GM12878 (cell line): ENCODE results near the gene NRG2. TPM values are rescaled to one million over a fixed set of nuclear protein-coding genes. Genes with fewer than 3 reads are reported as not detected.

Experiments
- ATAC-seq: fragments of 200-7000 bp; cut with Tn5 transposase; 3 replicates; pipeline ENCODE4 v1.9.1; 2020; ENCODE audit warnings: mild to moderate bottlenecking, moderate library complexity
- Bru-seq: library from RNA; stranded (reverse); fragments of 400-500 nt; gene quantifications from one replicate; lab custom pipeline; 2021; lab: Mats Ljungman, UMichigan
- BruChase-seq, 2 experiments: library from RNA; stranded (reverse); fragments of 400-500 nt; gene quantifications; one replicate each; lab custom pipeline; 2021; lab: Mats Ljungman, UMichigan
- BruUV-seq: library from RNA; stranded (reverse); fragments of 400-500 nt; replicated peaks from 2 replicates; lab custom pipeline; 2021; lab: Mats Ljungman, UMichigan
- CTCF ChIA-PET: fragments of 300-600 bp; sonication (Branson Sonifier 250); formaldehyde crosslinking; extraction: SDS; loops from one replicate; lab custom pipeline; 2021; ENCODE audit warnings: inconsistent platforms; lab: Yijun Ruan, JAX
- POLR2A ChIA-PET: fragments of 350-600 bp; formaldehyde crosslinking; extraction: SDS; loops from one replicate; lab custom pipeline; 2021; ENCODE audit warnings: inconsistent platforms; lab: Charles Lee
- RAD21 ChIA-PET: fragments of 300-600 bp; sonication (Branson Sonifier 250); formaldehyde crosslinking; loops from one replicate; lab custom pipeline; 2023; ENCODE audit warnings: antibody characterized with exemption; ENCODE audit not compliant: unreplicated experiment; lab: Charles Lee
- SMC1A ChIA-PET: fragments of 300-600 bp; sonication (Branson Sonifier 250); formaldehyde crosslinking; loops from one replicate; lab custom pipeline; 2023; ENCODE audit not compliant: unreplicated experiment, uncharacterized antibody; lab: Charles Lee
- DNase-seq: peaks from one replicate; pipeline ENCODE4 v3.0.0-alpha.2; 2011; ENCODE audit warnings: low read depth, low spot score
- FAIRE-seq: peaks from 3 replicates; lab custom pipeline; 2011; peaks lifted over from hg19 to GRCh38; lab: Jason Lieb, UNC
- H2AFZ ChIP-seq: 2 replicates; pipeline ENCODE4 v1.6.0; 2011; ENCODE audit warnings: low read depth, low read length, control low read depth; ENCODE audit not compliant: control insufficient read depth
- H3K27ac ChIP-seq: 2 replicates; pipeline ENCODE4 v1.5.1; 2011; ENCODE audit warnings: control low read depth; ENCODE audit not compliant: control insufficient read depth, insufficient read depth
- H3K27me3 ChIP-seq, 2 experiments: replicated peaks in 1 of 2; 2 replicates each; pipeline versions ENCODE4 v1.6.0 to v1.6.1; 2011; ENCODE audit warnings: low read length in 1 of 2; ENCODE audit not compliant: control insufficient read depth in 2 of 2, insufficient read depth in 2 of 2
- H3K36me3 ChIP-seq, 2 experiments: 2 replicates each; pipeline ENCODE4 v1.5.1; 2011; ENCODE audit warnings: low read length in 1 of 2; ENCODE audit not compliant: control insufficient read depth in 2 of 2, insufficient read depth in 2 of 2
- H3K4me1 ChIP-seq: 2 replicates; pipeline ENCODE4 v1.6.1; 2011; ENCODE audit warnings: mild to moderate bottlenecking, low read length, moderate library complexity, mixed read lengths; ENCODE audit not compliant: control insufficient read depth, insufficient read depth
- H3K4me2 ChIP-seq: 2 replicates; pipeline ENCODE4 v1.6.0; 2011; ENCODE audit warnings: control low read depth; ENCODE audit not compliant: control insufficient read depth, insufficient read depth
- H3K4me3 ChIP-seq: fragments of 200-600 bp; sonication (generic); 2 replicates; pipeline ENCODE4 v1.5.1; 2016
- H3K79me2 ChIP-seq: 2 replicates; pipeline ENCODE4 v1.6.0; 2011; ENCODE audit warnings: low read length; ENCODE audit not compliant: control insufficient read depth, insufficient read depth
- H3K9ac ChIP-seq: 2 replicates; pipeline ENCODE4 v1.8.0; 2011; ENCODE audit warnings: low read length, control low read depth, mixed read lengths; ENCODE audit not compliant: control insufficient read depth, insufficient read depth
- H3K9me3 ChIP-seq: replicated peaks from 3 replicates; pipeline ENCODE4 v1.5.1; 2011; ENCODE audit warnings: mild to moderate bottlenecking, low read length; ENCODE audit not compliant: control insufficient read depth, insufficient read depth
- H4K20me1 ChIP-seq: 2 replicates; pipeline ENCODE4 v1.6.0; 2011; ENCODE audit not compliant: control insufficient read depth, insufficient read depth
- BHLHE40 ChIP-seq, 2 experiments: fragments of 450-650 bp in 1 of 2; IDR thresholded peaks; 2 replicates each; pipeline ENCODE4 v1.6.1; 2011 to 2017; ENCODE audit warnings: low read depth in 2 of 2, borderline replicate concordance in 1 of 2, improper control_type of control experiment in 1 of 2, low read length in 1 of 2, mild to moderate bottlenecking in 1 of 2
- DPF2 ChIP-seq: fragments of 450-650 bp; IDR thresholded peaks from 2 replicates; pipeline ENCODE4 v1.6.1; 2017; ENCODE audit warnings: mild to moderate bottlenecking
- FOS ChIP-seq: IDR thresholded peaks from 3 replicates; pipeline ENCODE4 v1.6.1; 2011; ENCODE audit warnings: borderline replicate concordance; ENCODE audit not compliant: insufficient read length; ENCODE audit errors: extremely low read depth
- HDGF ChIP-seq: fragments of 450-650 bp; IDR thresholded peaks from 2 replicates; pipeline ENCODE4 v1.6.1; 2016; ENCODE audit warnings: antibody characterized with exemption
- RAD21 ChIP-seq: IDR thresholded peaks from 2 replicates; pipeline ENCODE4 v1.6.1; 2011; ENCODE audit warnings: mild to moderate bottlenecking, low read depth, low read length, moderate library complexity; ENCODE audit not compliant: insufficient read depth
- RCOR1 ChIP-seq: conservative IDR thresholded peaks from 2 replicates; pipeline ENCODE4 v1.6.1; 2012; ENCODE audit warnings: low read depth, low read length, improper control_type of control experiment
- SMAD1 ChIP-seq: fragments of 450-650 bp; IDR thresholded peaks from 2 replicates; pipeline ENCODE4 v1.6.1; 2018; ENCODE audit warnings: mild to moderate bottlenecking, low read depth; ENCODE audit not compliant: partially characterized antibody
- WGBS: methylation state at CpG from one replicate; pipeline ENCODE4 v1.1.6; 2016; ENCODE audit warnings: low lambda C conversion rate; ENCODE audit not compliant: insufficient replicate concordance, insufficient coverage; ENCODE audit errors: missing lambda C conversion rate; 5-methylcytosine and 5-hydroxymethylcytosine counted together
- in situ Hi-C: fragments of 300-500 bp; cut with MboI; formaldehyde crosslinking; loops from 9 replicates; pipeline ENCODE4 v1.14.3; 2018; ENCODE audit warnings: mixed read lengths
- intact Hi-C: fragments of 100-400 bp; cut with micrococcal nuclease; formaldehyde crosslinking; loops from one replicate; pipeline ENCODE4 v1.14.2; 2022; ENCODE audit not compliant: unreplicated experiment
- long read RNA-seq, 2 experiments: library from polyadenylated mRNA; unstranded; transcript quantifications; one replicate each; pipeline ENCODE4 v2.0.0, GENCODE V29; 2019 to 2020
- polyA minus RNA-seq, 3 experiments: library from RNA; depleted of rRNA, polyadenylated mRNA; stranded (reverse); fragments of >200 nt; gene quantifications; 2 replicates each; pipeline ENCODE4 v1.2.3, GENCODE V29; 2011
- polyA plus RNA-seq, 11 experiments: library from polyadenylated mRNA; depleted of rRNA in 4 of 11; unstranded in 6 of 11; stranded (reverse) in 5 of 11; fragments of >200 nt; fragmentation: Nextera tagmentation in 4 of 11; fragmentation: Illumina TruSeq in 1 of 11; extraction: Ambion mirVana in 4 of 11; extraction: Trizol in 1 of 11; gene quantifications; 1 replicate in 1 of 11; 2 replicates in 10 of 11; pipeline versions ENCODE4 v1.2.1 to v1.2.3, GENCODE V29; 2011 to 2016; ENCODE audit warnings: inconsistent platforms in 2 of 11, missing spikeins in 2 of 11, low read depth in 1 of 11
- total RNA-seq, 4 experiments: library from RNA; depleted of rRNA in 3 of 4; stranded (reverse); fragments of >200 nt in 3 of 4; fragmentation: Illumina TruSeq in 1 of 4; extraction: Trizol in 1 of 4; gene quantifications; 2 replicates each; pipeline versions ENCODE4 v1.2.1 to v1.2.3, GENCODE V29; 2013 to 2021
- TF ChIP-seq, protein P1 (sequence below): IDR thresholded peaks from 2 replicates; pipeline ENCODE4 v1.6.1; 2012; ENCODE audit warnings: low read length, inconsistent platforms
- TF ChIP-seq, protein P2 (sequence below): fragments of 450-650 bp; IDR thresholded peaks from 2 replicates; pipeline ENCODE4 v1.6.1; 2016; ENCODE audit warnings: mild to moderate bottlenecking
- TF ChIP-seq, protein P3 (sequence below): IDR thresholded peaks from 2 replicates; pipeline ENCODE4 v1.6.1; 2011; ENCODE audit warnings: borderline replicate concordance, low read depth, mild to moderate bottlenecking, moderate library complexity, mixed read lengths, low read length; ENCODE audit not compliant: insufficient read depth; ENCODE audit errors: extremely low read length

The NRG2 gene
- 53.8 and 54.8 TPM in 2 replicates for total RNA-seq (2013; cell fraction: nucleolus; rRNA removed)
- total RNA-seq (2014; rRNA removed) (19.7 and 20.3 TPM in 2 replicates), total RNA-seq (2014; rRNA removed; fragmentation: Illumina TruSeq; extraction: Trizol) (10.8 and 11.9 TPM in 2 replicates), total RNA-seq (2021) (21.0 and 21.7 TPM in 2 replicates), polyA plus RNA-seq (2011; rRNA removed) (3.2 and 7.3 TPM in 2 replicates), polyA plus RNA-seq (2014; fragmentation: Illumina TruSeq; extraction: Trizol) (4.9 and 11.8 TPM in 2 replicates), polyA plus RNA-seq (2014; fragmentation: Nextera tagmentation; extraction: Ambion mirVana) (under 1 TPM; 0.10 to 0.15 TPM), polyA plus RNA-seq (2014; rRNA removed) (15.4 and 18.7 TPM in 2 replicates), polyA plus RNA-seq (2016; fragmentation: Nextera tagmentation; extraction: Ambion mirVana) (1 to 10 TPM; 3.1 to 3.7 TPM), polyA minus RNA-seq (2011; rRNA and poly(A)+ RNA removed) (5.3 and 9.1 TPM in 2 replicates), Bru-seq, nascent RNA (percentile 88 among the genes with signal in this experiment), BruChase-seq, experiment 1, labeled RNA remaining after a 6-hour chase (percentile 90 among the genes with signal in this experiment), BruChase-seq, experiment 2, labeled RNA remaining after a 2-hour chase (percentile 88 among the genes with signal in this experiment)
- 1.5 TPM for polyA plus RNA-seq (2011; ENCODE audit: low read depth)
- polyA plus RNA-seq (2011; cell fraction: cytosol; rRNA removed): 7.9 and 9.5 TPM in 2 replicates
- 18.4 and 19.2 TPM in 2 replicates for polyA plus RNA-seq (2011; cell fraction: nucleus; rRNA removed)
- polyA plus RNA-seq (2012): 4.3 and 4.8 TPM in 2 replicates
- 3.5 and 5.5 TPM in 2 replicates for polyA minus RNA-seq (2011; cell fraction: cytosol; rRNA and poly(A)+ RNA removed)
- polyA minus RNA-seq (2011; cell fraction: nucleus; rRNA and poly(A)+ RNA removed): 8.6 and 15.8 TPM in 2 replicates
- long read RNA-seq, experiment 1, partial matches to known transcripts: 0 of 2 reads
- long read RNA-seq, experiment 1, other reads (novel, unspliced or antisense): 2 of 2 reads
- long read RNA-seq, experiment 2, partial matches to known transcripts: 0 of 1 reads
- long read RNA-seq, experiment 2, other reads (novel, unspliced or antisense): 1 of 1 reads

DNA sequence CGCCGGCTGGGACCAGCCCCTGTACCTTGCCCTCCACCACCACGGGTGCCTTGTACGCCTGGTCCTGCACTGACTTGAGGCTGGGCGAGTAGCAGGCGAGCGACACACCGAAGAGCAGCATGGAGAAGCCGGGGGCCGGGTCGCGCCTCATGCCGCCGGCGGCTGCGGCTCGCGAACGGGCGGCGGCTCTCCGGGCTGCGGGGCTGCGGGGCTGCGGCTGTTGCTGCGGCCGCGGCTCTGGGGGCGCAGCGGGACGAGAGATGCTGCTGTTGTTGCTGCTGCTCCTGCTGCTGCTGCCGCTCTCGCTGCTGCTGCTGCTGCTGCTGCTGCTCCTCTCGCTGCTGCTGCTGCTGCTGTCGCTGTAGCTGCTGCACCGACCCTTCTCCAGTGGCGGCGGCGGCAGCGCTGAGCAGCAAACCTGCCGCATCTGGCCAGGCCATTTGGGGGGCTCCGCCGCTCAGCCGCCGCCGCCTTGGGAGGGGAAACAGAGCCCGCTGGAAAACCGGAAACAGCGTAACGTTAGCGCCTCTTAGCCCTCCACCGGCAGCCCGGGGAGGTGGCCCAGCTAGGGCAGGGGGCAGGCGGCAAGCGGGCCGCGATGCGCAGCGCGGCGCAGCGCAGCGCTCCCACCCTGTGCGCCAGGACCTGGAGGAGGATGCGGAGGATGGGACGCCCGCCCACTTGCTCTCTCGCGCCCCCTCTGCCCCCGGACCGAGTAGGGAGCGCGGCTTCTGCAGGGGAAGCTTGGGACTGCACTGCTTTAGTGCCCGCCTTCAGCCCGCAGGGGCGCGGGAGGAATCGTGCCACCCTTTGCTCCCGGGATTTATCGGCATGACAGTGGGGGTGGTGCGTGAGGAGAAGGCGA is at the start of gene NRG2:
Gene NRG2, minus strand, starts transcription at position 657 of the 865 bp plus-strand sequence.
- no TSS peak for BruUV-seq
- Histone ChIP-seq H3K4me3 (peak within 1 kb of the TSS; percentile 89), H3K9ac (peak within 1 kb of the TSS; percentile 68), H4K20me1 (no peaks in the 10 kb centered on the region), H3K27me3 (no peaks in the 10 kb centered on the region), H3K79me2 (peaks cover 52% of the 10 kb centered on the region), H3K4me2 (peak within 1 kb of the TSS; percentile 100), H3K27ac (peak within 1 kb of the TSS; percentile 46), H3K9me3 (no peaks in the 10 kb centered on the region), H2AFZ (peak within 1 kb of the TSS; percentile 91), H3K36me3 (no peaks in the 10 kb centered on the region), H3K4me1 (peaks cover 13% of the 10 kb centered on the region; the same call in 1 of the 2 replicates)
- CTCF ChIA-PET: interaction anchor here (0.6 to 9.1 kb wide), 10 partner anchors 13 to 256 kb away, joined by 3 to 123 read pairs (median 4); no protein-coding TSS in a partner anchor
- in situ Hi-C loops (loop anchor here (25.0 kb wide), 1 partner anchor 1569 kb away; the partner anchor contains the start of gene DIAPH1), intact Hi-C loops (loop anchor here (2.0 to 10.0 kb wide), 5 partner anchors 38 to 258 kb away; no protein-coding TSS in a partner anchor)
- peak; percentile 82 for ATAC-seq
- SMC1A ChIA-PET: interaction anchor here (4.1 to 19.1 kb wide), 2 partner anchors 26 to 73 kb away, joined by 35 to 394 read pairs; no protein-coding TSS in a partner anchor
- no peak for DNase-seq
- no peak for FAIRE-seq
- RAD21 ChIA-PET: interaction anchor here (1.0 to 14.1 kb wide), 6 partner anchors 23 to 81 kb away, joined by 3 to 204 read pairs (median 6); no protein-coding TSS in a partner anchor
- POLR2A ChIA-PET: interaction anchor here (1.0 to 2.5 kb wide), 4 partner anchors 8 to 71 kb away, joined by 3 to 13 read pairs (median 4); partner anchors contain the start of gene PURA
- under 1% methylated on average over 76 of the region's 82 CpGs for WGBS
- TF ChIP-seq HDGF: no peak
- TF ChIP-seq, protein P1, sequence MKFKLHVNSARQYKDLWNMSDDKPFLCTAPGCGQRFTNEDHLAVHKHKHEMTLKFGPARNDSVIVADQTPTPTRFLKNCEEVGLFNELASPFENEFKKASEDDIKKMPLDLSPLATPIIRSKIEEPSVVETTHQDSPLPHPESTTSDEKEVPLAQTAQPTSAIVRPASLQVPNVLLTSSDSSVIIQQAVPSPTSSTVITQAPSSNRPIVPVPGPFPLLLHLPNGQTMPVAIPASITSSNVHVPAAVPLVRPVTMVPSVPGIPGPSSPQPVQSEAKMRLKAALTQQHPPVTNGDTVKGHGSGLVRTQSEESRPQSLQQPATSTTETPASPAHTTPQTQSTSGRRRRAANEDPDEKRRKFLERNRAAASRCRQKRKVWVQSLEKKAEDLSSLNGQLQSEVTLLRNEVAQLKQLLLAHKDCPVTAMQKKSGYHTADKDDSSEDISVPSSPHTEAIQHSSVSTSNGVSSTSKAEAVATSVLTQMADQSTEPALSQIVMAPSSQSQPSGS: no peak
- peak; percentile 74 for TF ChIP-seq DPF2
- 0 out of 2 replicates have a peak, but pooled peaks have one; percentile 23 for TF ChIP-seq RCOR1
- TF ChIP-seq FOS: no peak
- no peak for TF ChIP-seq SMAD1
- TF ChIP-seq RAD21: peak; percentile 17; the same call in 1 of the 2 replicates
- TF ChIP-seq, protein P2, sequence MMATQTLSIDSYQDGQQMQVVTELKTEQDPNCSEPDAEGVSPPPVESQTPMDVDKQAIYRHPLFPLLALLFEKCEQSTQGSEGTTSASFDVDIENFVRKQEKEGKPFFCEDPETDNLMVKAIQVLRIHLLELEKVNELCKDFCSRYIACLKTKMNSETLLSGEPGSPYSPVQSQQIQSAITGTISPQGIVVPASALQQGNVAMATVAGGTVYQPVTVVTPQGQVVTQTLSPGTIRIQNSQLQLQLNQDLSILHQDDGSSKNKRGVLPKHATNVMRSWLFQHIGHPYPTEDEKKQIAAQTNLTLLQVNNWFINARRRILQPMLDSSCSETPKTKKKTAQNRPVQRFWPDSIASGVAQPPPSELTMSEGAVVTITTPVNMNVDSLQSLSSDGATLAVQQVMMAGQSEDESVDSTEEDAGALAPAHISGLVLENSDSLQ: no peak
- TF ChIP-seq BHLHE40 (IDR thresholded peaks at IDR 0.05; ENCODE audit: borderline replicate concordance in 1 of 2, low read depth in 2 of 2, low read length in 1 of 2): peak in 1 of 2 experiments; percentile 25; a peak in 2 of 4 replicates
- TF ChIP-seq, protein P3, sequence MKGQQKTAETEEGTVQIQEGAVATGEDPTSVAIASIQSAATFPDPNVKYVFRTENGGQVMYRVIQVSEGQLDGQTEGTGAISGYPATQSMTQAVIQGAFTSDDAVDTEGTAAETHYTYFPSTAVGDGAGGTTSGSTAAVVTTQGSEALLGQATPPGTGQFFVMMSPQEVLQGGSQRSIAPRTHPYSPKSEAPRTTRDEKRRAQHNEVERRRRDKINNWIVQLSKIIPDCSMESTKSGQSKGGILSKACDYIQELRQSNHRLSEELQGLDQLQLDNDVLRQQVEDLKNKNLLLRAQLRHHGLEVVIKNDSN: no peak
